A549 (cell line): ENCODE results near the gene ADTRP.

ENCODE experiments used
- CTCF ChIP-seq: fragments of >200 bp; sonication (Bioruptor Twin); formaldehyde crosslinking; IDR thresholded peaks from 3 replicates; pipeline ENCODE4 v1.5.1; 2016
- MAZ ChIP-seq: fragments of 150-350 bp; IDR thresholded peaks from 2 replicates; pipeline ENCODE4 v1.6.1; 2014; ENCODE audit warnings: antibody characterized with exemption, low read depth, low read length, borderline replicate concordance

- TF ChIP-seq CTCF (no peak), MAZ (no peak)
Measured at GRCh38 chr6:11806561-11807317, 28.1 kb upstream of the ADTRP start.
